Measurements from ENCODE around the gene POLR2B. TPM values are rescaled to one million over a fixed set of nuclear protein-coding genes. Genes with fewer than 3 reads are reported as not detected.

POLR2B gene
- total and polyA plus RNA-seq, 2 of the 8 experiments (the other 6 are each of a cell fraction or from before 2014, with no cell fraction given) = 59.3 to 115 TPM

DNA sequence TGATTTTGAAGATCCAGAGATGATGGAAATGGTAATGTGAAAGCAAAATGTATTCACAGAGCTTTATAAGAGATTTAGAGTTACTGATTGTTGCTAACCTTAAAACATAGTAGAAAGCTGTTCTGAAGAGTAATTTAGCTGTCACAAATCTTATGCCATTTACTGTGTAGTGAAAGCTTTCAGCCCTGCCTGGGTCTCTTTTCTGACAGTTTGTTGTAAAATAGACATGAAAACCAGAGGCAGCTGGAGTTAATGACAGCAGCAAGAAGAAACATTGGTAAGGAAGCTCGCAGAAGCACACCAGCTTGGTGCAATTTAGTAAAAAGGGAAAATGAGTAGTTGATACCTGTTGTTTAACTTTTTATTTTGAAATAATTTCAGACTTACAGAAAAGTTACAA lies 21.1 kb downstream of the POLR2B start:
- WGBS, 2 experiments (ENCODE audit: extremely low coverage in 1 of 2, insufficient coverage in 1 of 2, insufficient read length in 1 of 2, insufficient replicate concordance in 2 of 2, low coverage in 1 of 2, low lambda C conversion rate in 2 of 2, missing lambda C conversion rate in 1 of 2) = 100% methylated on average over 1 of the region's 1 CpG; no CpG with 5 or more reads in 1 of the 2 experiments
- POLR2A ChIA-PET (ENCODE audit: partially characterized antibody) = interaction anchor here (1.3 to 1.6 kb wide), 2 partner anchors 15 to 20 kb away, joined by 3 read pairs; no protein-coding TSS in a partner anchor
- TF ChIP-seq CREB1 (IDR thresholded peaks at IDR 0.05) = no peak
- TF ChIP-seq GTF2F1 (IDR thresholded peaks at IDR 0.05; ENCODE audit: borderline replicate concordance, low read depth, low read length) = no peak
- no peak for TF ChIP-seq SAP30 (IDR thresholded peaks at IDR 0.05; ENCODE audit: insufficient read depth, insufficient replicate concordance, low read length)
- TF ChIP-seq CBX8 (IDR thresholded peaks at IDR 0.05; ENCODE audit: borderline replicate concordance, low read depth, low read length) = no peak
- no peak for TF ChIP-seq CHD2 (IDR thresholded peaks at IDR 0.05; ENCODE audit: low read length)
- no peak for TF ChIP-seq EP300 (IDR thresholded peaks at IDR 0.05; ENCODE audit: borderline replicate concordance in 1 of 2, low read depth in 2 of 2, low read length in 2 of 2)
- no peak for TF ChIP-seq ZNF274 (IDR thresholded peaks at IDR 0.05; ENCODE audit: borderline replicate concordance, extremely low read depth, low read length)
- TF ChIP-seq SP4 (IDR thresholded peaks at IDR 0.05; ENCODE audit: low read length) = no peak
- TF ChIP-seq CBX5 (IDR thresholded peaks at IDR 0.05; ENCODE audit: low read depth, low read length) = no peak
- TF ChIP-seq SRF (IDR thresholded peaks at IDR 0.05; ENCODE audit: low read depth, low read length) = no peak
- no peak for TF ChIP-seq RNF2 (IDR thresholded peaks at IDR 0.05; ENCODE audit: borderline replicate concordance, low read depth, low read length, missing control alignments, poor library complexity, severe bottlenecking)

More for the DNA sequence above, 21.1 kb downstream of the POLR2B start:
- Histone ChIP-seq H2BK20ac (ENCODE audit: low read length) (no peak overlapping the region), H3K79me1 (ENCODE audit: low read depth, low read length) (peaks cover 4% of the 10 kb centered on the region; the same call in 1 of the 2 replicates), H3K4me2 (ENCODE audit: insufficient read depth in 1 of 2, low read depth in 2 of 2, low read length in 2 of 2) (no peak overlapping the region), H2BK120ac (replicated peaks; ENCODE audit: low read depth, low read length) (no peak overlapping the region), H2BK5ac (ENCODE audit: low read depth, low read length) (no peak overlapping the region), H4K91ac (replicated peaks; ENCODE audit: insufficient read length, low read length) (no peak overlapping the region), H3K56ac (replicated peaks; ENCODE audit: insufficient read length, low read depth, low read length) (no peak overlapping the region), H3K9me3 (ENCODE audit: insufficient read depth in 2 of 2, low read depth in 1 of 2, low read length in 1 of 2) (no peaks in the 10 kb centered on the region), H3K4me1 (replicated peaks in 1 of 4; ENCODE audit: control insufficient read depth in 3 of 4, insufficient read depth in 4 of 4, low read length in 3 of 4) (no peaks in the 10 kb centered on the region), H3K27me3 (replicated peaks in 1 of 4; ENCODE audit: control insufficient read depth in 3 of 4, extremely low read depth in 1 of 4, insufficient read depth in 3 of 4, low read length in 3 of 4) (no peaks in the 10 kb centered on the region), H3K23ac (ENCODE audit: insufficient read length) (no peak overlapping the region), H3K4ac (replicated peaks; ENCODE audit: insufficient read length, low read depth, low read length) (no peak overlapping the region), H4K20me1 (replicated peaks in 1 of 2; ENCODE audit: control insufficient read depth in 1 of 2, insufficient read depth in 2 of 2, low read length in 2 of 2) (peaks cover 0 to 1% of the 10 kb centered on the region in 2 experiments), H3K14ac (ENCODE audit: insufficient read length) (no peak overlapping the region), H4K5ac (ENCODE audit: insufficient read length, low read depth, low read length) (no peak overlapping the region), H3K36me3 (ENCODE audit: control insufficient read depth in 2 of 4, insufficient read depth in 4 of 4, low read length in 3 of 4) (peaks cover 15 to 58% (median 39%) of the 10 kb centered on the region in 4 experiments), H3K18ac (ENCODE audit: extremely low read depth, low read length) (no peak overlapping the region), H2BK15ac (ENCODE audit: low read length) (no peak overlapping the region), H3K9ac (replicated peaks in 1 of 4; ENCODE audit: extremely low read depth in 1 of 4, low read depth in 3 of 4, low read length in 3 of 4) (no peak overlapping the region), H2BK12ac (ENCODE audit: low read depth, low read length) (no peak overlapping the region), H4K8ac (ENCODE audit: extremely low read depth, insufficient read depth, low read length) (no peak overlapping the region), H2AK5ac (ENCODE audit: low read depth, low read length) (no peak overlapping the region), H3K4me3 (ENCODE audit: extremely low read depth in 1 of 4, insufficient read depth in 2 of 4, low read depth in 3 of 4, low read length in 4 of 4) (no peak overlapping the region), H3K79me2 (ENCODE audit: control insufficient read depth in 1 of 2, insufficient read depth in 2 of 2, low read length in 2 of 2) (0 out of 4 replicates have a peak, but pooled peaks cover 0 to 3% of the 10 kb centered on the region in 2 experiments), H2AFZ (ENCODE audit: low read length) (no peak overlapping the region), H3K23me2 (ENCODE audit: low read depth, low read length) (no peaks in the 10 kb centered on the region), H3K27ac (ENCODE audit: low read depth, low read length) (no peak overlapping the region)
- DNase-seq (ENCODE audit: low read depth in 1 of 2, low spot score in 2 of 2) (no peak), FAIRE-seq (no peak)
- CTCF ChIA-PET (ENCODE audit: partially characterized antibody) = no interaction called here
